Measurements from ENCODE around the gene FERMT1. TPM values are rescaled to one million over a fixed set of nuclear protein-coding genes. Genes with fewer than 3 reads are reported as not detected.

Gene FERMT1
- total and polyA plus RNA-seq, 2 of the 4 experiments (the other 2 are of a cell fraction) = 1.8 to 2.3 TPM

GRCh38 chr20:6058684-6059295 lies 64.0 kb downstream of the FERMT1 start:
- H2AFZ ChIP-seq (replicated peaks; ENCODE audit: low read length, poor library complexity) = no peak overlapping the region
- no peaks in the 10 kb centered on the region for H4K20me1 ChIP-seq (ENCODE audit: insufficient read depth, low read length)
- H2AK9ac ChIP-seq (replicated peaks; ENCODE audit: low read depth, low read length, poor library complexity) = no peak overlapping the region
- no peak overlapping the region for H2BK15ac ChIP-seq (ENCODE audit: low read depth, low read length)
- no peak overlapping the region for H4K91ac ChIP-seq (ENCODE audit: insufficient read depth, low read depth, low read length)
- POLR2A ChIA-PET (ENCODE audit: unreplicated experiment) = no interaction called here
- H3K4me2 ChIP-seq (ENCODE audit: low read depth, low read length) = no peak overlapping the region
- H3K79me1 ChIP-seq (ENCODE audit: low read depth in 1 of 2, low read length in 2 of 2) = no peaks in the 10 kb centered on the region
- H2AK5ac ChIP-seq (ENCODE audit: low read depth, low read length) = no peak overlapping the region
- no TSS peak for BruUV-seq (replicated peaks)
- no CpG with 5 or more reads among the region's 7 CpGs for WGBS, 2 experiments (ENCODE audit: extremely low coverage in 2 of 2, insufficient read length in 1 of 2)
- no peak overlapping the region for H4K8ac ChIP-seq (ENCODE audit: low read depth in 2 of 2, low read length in 2 of 2)
- H3K27ac ChIP-seq (ENCODE audit: insufficient read depth, low read length) = no peak overlapping the region
- no peak overlapping the region for H3K56ac ChIP-seq (ENCODE audit: extremely low read depth, insufficient read depth, low read length)
- no peak overlapping the region for H4K5ac ChIP-seq (ENCODE audit: low read depth, low read length)
- CTCF ChIA-PET = no interaction called here
- H3K4me3 ChIP-seq (ENCODE audit: insufficient read depth, low read depth, low read length) = no peak overlapping the region
- no peaks in the 10 kb centered on the region for H3K9me1 ChIP-seq (ENCODE audit: insufficient read depth, low read length)
- TF ChIP-seq USF2 (IDR thresholded peaks at IDR 0.05; ENCODE audit: low read depth, low read length) = no peak
- TF ChIP-seq SMC3 (IDR thresholded peaks at IDR 0.05; ENCODE audit: low read depth, low read length) = no peak
- no peak for TF ChIP-seq MXI1 (IDR thresholded peaks at IDR 0.05; ENCODE audit: borderline replicate concordance, low read depth, low read length)
- TF ChIP-seq CEBPB (IDR thresholded peaks at IDR 0.05; ENCODE audit: low read depth, low read length) = no peak
- TF ChIP-seq POLR2A (IDR thresholded peaks at IDR 0.05; ENCODE audit: low read depth, low read length) = no peak
- no peak for TF ChIP-seq BHLHE40 (IDR thresholded peaks at IDR 0.05; ENCODE audit: low read depth, low read length)
- TF ChIP-seq ELK1 (IDR thresholded peaks at IDR 0.05; ENCODE audit: borderline replicate concordance, low read depth, low read length) = no peak
- TF ChIP-seq MAZ (IDR thresholded peaks at IDR 0.05; ENCODE audit: borderline replicate concordance, low read depth, low read length) = no peak
- no peak for TF ChIP-seq CTCF (conservative IDR thresholded peaks at IDR 0.05; ENCODE audit: low read depth, low read length)
- no peak for TF ChIP-seq RFX5 (IDR thresholded peaks at IDR 0.05; ENCODE audit: low read depth, low read length)
- TF ChIP-seq MAFK (IDR thresholded peaks at IDR 0.05; ENCODE audit: low read depth, low read length) = no peak
- no peak for TF ChIP-seq CHD1 (IDR thresholded peaks at IDR 0.05; ENCODE audit: low read depth, low read length)
- TF ChIP-seq RCOR1 (IDR thresholded peaks at IDR 0.05; ENCODE audit: insufficient replicate concordance, low read length) = no peak
- no peak overlapping the region for H3K9ac ChIP-seq (ENCODE audit: low read depth, low read length)
- H3K14ac ChIP-seq (replicated peaks; ENCODE audit: low read depth, low read length) = no peak overlapping the region
- dilution Hi-C loops (cut with HindIII; ENCODE audit: low sequenced_read_pairs, unreplicated experiment) (no loop called here), intact Hi-C loops (cut with micrococcal nuclease) (no loop called here), in situ Hi-C loops (cut with MboI; ENCODE audit: low sequenced_read_pairs) (no loop called here)
- no peak overlapping the region for H3K18ac ChIP-seq (ENCODE audit: low read depth, low read length)
- no peaks in the 10 kb centered on the region; the same call in 1 of the 2 replicates for H3K4me1 ChIP-seq (ENCODE audit: control insufficient read depth, insufficient read depth, low read length)
- no peak overlapping the region for H2BK20ac ChIP-seq (ENCODE audit: low read depth, low read length)
- H3K36me3 ChIP-seq (ENCODE audit: control insufficient read depth, insufficient read depth, low read length) = no peaks in the 10 kb centered on the region
- ATAC-seq (ENCODE audit: low read depth) (no peak), DNase-seq (no peak)
- no peak overlapping the region for H3K23ac ChIP-seq (ENCODE audit: low read depth, low read length)
- H2BK120ac ChIP-seq (ENCODE audit: low read depth, low read length) = no peak overlapping the region
- no peak overlapping the region for H3K4ac ChIP-seq (ENCODE audit: low read depth, low read length)
- no peaks in the 10 kb centered on the region for H3K9me3 ChIP-seq (ENCODE audit: control insufficient read depth, insufficient read depth, low read length)
- H3K27me3 ChIP-seq (ENCODE audit: control insufficient read depth, insufficient read depth, low read length) = peaks cover 11% of the 10 kb centered on the region
- no peak overlapping the region for H2BK5ac ChIP-seq (ENCODE audit: low read depth, low read length, poor library complexity, severe bottlenecking)
